SU-DHL-6 (cell line): Measurements from ENCODE around the gene CAMK1D.

Experiments used
- EZH2phosphoT487 ChIP-seq: fragments of 200-600 bp; sonication (generic), shearing (Covaris generic); conservative IDR thresholded peaks from 2 replicates; pipeline ENCODE4 v1.6.1; 2018; ENCODE audit warnings: mild to moderate bottlenecking, antibody characterized with exemption, low read length, moderate library complexity, mixed read lengths
- TF ChIP-seq, protein P1 (sequence below): fragments of 200-600 bp; sonication (generic); IDR thresholded peaks from one replicate; pipeline ENCODE4 v1.5.1; 2017; ENCODE audit warnings: antibody characterized with exemption, mild to moderate bottlenecking, low read length, moderate library complexity; ENCODE audit not compliant: insufficient read depth, poor library complexity, severe bottlenecking

DNA sequence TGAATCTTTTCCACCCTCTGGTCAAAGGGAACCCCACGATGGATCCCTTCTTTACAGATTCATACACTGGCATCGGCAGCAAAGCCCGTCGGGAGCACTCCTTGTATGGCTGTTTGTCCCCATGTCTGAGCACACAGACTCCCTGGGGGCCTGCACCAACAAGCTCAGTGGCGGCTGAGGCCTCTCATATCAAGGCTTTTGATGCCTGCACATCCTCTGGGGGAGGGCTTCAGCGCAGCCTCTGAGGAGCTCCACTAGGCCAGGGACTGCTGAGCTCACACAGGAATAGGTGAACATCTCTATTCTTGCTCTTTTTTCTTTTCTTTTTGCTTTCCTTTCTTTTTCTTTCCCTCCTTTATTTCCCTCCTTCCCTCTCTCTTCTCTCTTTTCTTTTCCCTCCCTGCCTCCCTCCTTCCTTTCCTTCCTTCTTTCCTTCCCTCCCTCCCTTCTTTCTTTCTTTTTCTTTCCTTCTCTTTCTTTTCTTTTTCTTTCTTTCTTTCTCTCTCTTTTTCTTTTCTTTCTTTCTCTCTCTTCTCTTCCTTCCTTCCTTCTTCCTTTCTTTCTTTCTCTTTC is 477.5 kb downstream of the CAMK1D start:
- TF ChIP-seq, protein P1, sequence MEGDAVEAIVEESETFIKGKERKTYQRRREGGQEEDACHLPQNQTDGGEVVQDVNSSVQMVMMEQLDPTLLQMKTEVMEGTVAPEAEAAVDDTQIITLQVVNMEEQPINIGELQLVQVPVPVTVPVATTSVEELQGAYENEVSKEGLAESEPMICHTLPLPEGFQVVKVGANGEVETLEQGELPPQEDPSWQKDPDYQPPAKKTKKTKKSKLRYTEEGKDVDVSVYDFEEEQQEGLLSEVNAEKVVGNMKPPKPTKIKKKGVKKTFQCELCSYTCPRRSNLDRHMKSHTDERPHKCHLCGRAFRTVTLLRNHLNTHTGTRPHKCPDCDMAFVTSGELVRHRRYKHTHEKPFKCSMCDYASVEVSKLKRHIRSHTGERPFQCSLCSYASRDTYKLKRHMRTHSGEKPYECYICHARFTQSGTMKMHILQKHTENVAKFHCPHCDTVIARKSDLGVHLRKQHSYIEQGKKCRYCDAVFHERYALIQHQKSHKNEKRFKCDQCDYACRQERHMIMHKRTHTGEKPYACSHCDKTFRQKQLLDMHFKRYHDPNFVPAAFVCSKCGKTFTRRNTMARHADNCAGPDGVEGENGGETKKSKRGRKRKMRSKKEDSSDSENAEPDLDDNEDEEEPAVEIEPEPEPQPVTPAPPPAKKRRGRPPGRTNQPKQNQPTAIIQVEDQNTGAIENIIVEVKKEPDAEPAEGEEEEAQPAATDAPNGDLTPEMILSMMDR: no peak
- TF ChIP-seq EZH2phosphoT487: no peak
